ENCODE results near the gene STK10. TPM values are rescaled to one million over a fixed set of nuclear protein-coding genes. Genes with fewer than 3 reads are reported as not detected.

STK10 gene
- polyA plus RNA-seq, 1 donor (not counting 4 experiments of a cell fraction or from before 2014, with no cell fraction given), result 19.8 TPM

GRCh38 chr5:172164769-172165212, 23.2 kb downstream of the STK10 start:
- Histone ChIP-seq H3K4me3 (ENCODE audit: control insufficient read depth in 2 of 3, extremely low read depth in 1 of 3, insufficient read depth in 2 of 3, low read depth in 1 of 3, low read length in 3 of 3) (no peak overlapping the region), H3K27me3 (ENCODE audit: control insufficient read depth, extremely low read depth, insufficient read depth, low read length) (no peaks in the 10 kb centered on the region), H3K4me2 (ENCODE audit: control insufficient read depth, extremely low read depth, insufficient read depth, low read depth, low read length) (no peak overlapping the region), H3K9me3 (ENCODE audit: control insufficient read depth, low read depth, low read length) (no peaks in the 10 kb centered on the region), H3K4me1 (ENCODE audit: control insufficient read depth, extremely low read depth, insufficient read depth, low read length) (no peaks in the 10 kb centered on the region), H3K9me1 (ENCODE audit: control insufficient read depth, extremely low read depth, insufficient read depth, low read length) (peaks cover 3% of the 10 kb centered on the region), H3K36me3 (ENCODE audit: control insufficient read depth in 2 of 2, extremely low read depth in 1 of 2, insufficient read depth in 2 of 2, low read length in 2 of 2) (peaks cover 9% of the 10 kb centered on the region in 2 experiments), H3K27ac (ENCODE audit: control insufficient read depth, insufficient read depth, low read length) (no peak overlapping the region), H4K20me1 (ENCODE audit: control insufficient read depth, extremely low read depth, insufficient read depth, low read length) (peaks cover 17% of the 10 kb centered on the region), H3K79me2 (ENCODE audit: control insufficient read depth, insufficient read depth, low read length) (peaks cover 79% of the 10 kb centered on the region), H3K9ac (ENCODE audit: control insufficient read depth, extremely low read depth, insufficient read depth, low read length) (no peak overlapping the region), H2AFZ (ENCODE audit: control insufficient read depth, low read length) (no peak overlapping the region)
- TF ChIP-seq CTCF (optimal IDR thresholded peaks at IDR 0.05 in 1 of 3, IDR thresholded peaks at IDR 0.05 in 1 of 3, conservative IDR thresholded peaks at IDR 0.05 in 1 of 3; ENCODE audit: extremely low read depth in 1 of 3, insufficient read depth in 2 of 3, low read length in 3 of 3) (no peak), EZH2 (IDR thresholded peaks at IDR 0.05; ENCODE audit: low read length) (no peak)
- dilution Hi-C loops (cut with MboI; ENCODE audit: extremely low pct_ligation_motif_present, low sequenced_read_pairs), result no loop called here
- no peak for DNase-seq (ENCODE audit: low read depth, low spot score)
- no peak for FAIRE-seq

GRCh38 chr5:172163346-172163745, 24.7 kb downstream of the STK10 start:
- dilution Hi-C loops (cut with MboI; ENCODE audit: extremely low pct_ligation_motif_present, low sequenced_read_pairs), result no loop called here
- H3K36me3 ChIP-seq (ENCODE audit: control insufficient read depth in 2 of 2, extremely low read depth in 1 of 2, insufficient read depth in 2 of 2, low read length in 2 of 2), result peaks cover 9 to 11% of the 10 kb centered on the region in 2 experiments
- peaks cover 3% of the 10 kb centered on the region for H3K9me1 ChIP-seq (ENCODE audit: control insufficient read depth, extremely low read depth, insufficient read depth, low read length)
- H3K27me3 ChIP-seq (ENCODE audit: control insufficient read depth, extremely low read depth, insufficient read depth, low read length), result no peaks in the 10 kb centered on the region
- H3K4me2 ChIP-seq (ENCODE audit: control insufficient read depth, extremely low read depth, insufficient read depth, low read depth, low read length), result no peak overlapping the region
- peaks cover 14% of the 10 kb centered on the region for H4K20me1 ChIP-seq (ENCODE audit: control insufficient read depth, extremely low read depth, insufficient read depth, low read length)
- H3K9ac ChIP-seq (ENCODE audit: control insufficient read depth, extremely low read depth, insufficient read depth, low read length), result no peak overlapping the region
- no peaks in the 10 kb centered on the region for H3K9me3 ChIP-seq (ENCODE audit: control insufficient read depth, low read depth, low read length)
- TF ChIP-seq EZH2 (IDR thresholded peaks at IDR 0.05; ENCODE audit: low read length), result no peak
- TF ChIP-seq CTCF (optimal IDR thresholded peaks at IDR 0.05 in 1 of 3, IDR thresholded peaks at IDR 0.05 in 1 of 3, conservative IDR thresholded peaks at IDR 0.05 in 1 of 3; ENCODE audit: extremely low read depth in 1 of 3, insufficient read depth in 2 of 3, low read length in 3 of 3), result no peak
- FAIRE-seq (no peak), DNase-seq (ENCODE audit: low read depth, low spot score) (no peak)
- H3K4me1 ChIP-seq (ENCODE audit: control insufficient read depth, extremely low read depth, insufficient read depth, low read length), result no peaks in the 10 kb centered on the region
- H3K27ac ChIP-seq (ENCODE audit: control insufficient read depth, insufficient read depth, low read length), result no peak overlapping the region
- H3K79me2 ChIP-seq (ENCODE audit: control insufficient read depth, insufficient read depth, low read length), result peaks cover 70% of the 10 kb centered on the region
- H2AFZ ChIP-seq (ENCODE audit: control insufficient read depth, low read length), result no peak overlapping the region
- H3K4me3 ChIP-seq (ENCODE audit: control insufficient read depth in 2 of 3, extremely low read depth in 1 of 3, insufficient read depth in 2 of 3, low read depth in 1 of 3, low read length in 3 of 3), result no peak overlapping the region
